GM13977 (cell line): ENCODE results near the gene CBX6.

ENCODE experiments used
- DNase-seq: peaks from one replicate; pipeline ENCODE4 v3.0.0; 2012; ENCODE audit warnings: low spot score
- CTCF ChIP-seq: IDR thresholded peaks from 2 replicates; pipeline ENCODE4 v1.5.1; 2012; ENCODE audit warnings: mild to moderate bottlenecking, control low read depth; ENCODE audit not compliant: insufficient read depth; ENCODE audit errors: extremely low read depth, missing control alignments
- in situ Hi-C: fragments of 300-500 bp; cut with MboI; formaldehyde crosslinking; loops from one replicate; pipeline ENCODE4 v1.12.0; 2022; ENCODE audit warnings: low sequenced_read_pairs, low pct_unique_long_range_greater_than_20kb, mixed read lengths, inconsistent platforms; ENCODE audit not compliant: unreplicated experiment

CBX6 gene

GRCh38 chr22:38828616-38829205 is 43.3 kb downstream of the CBX6 start:
- no peak for TF ChIP-seq CTCF
- DNase-seq: no peak

GRCh38 chr22:38828191-38828590 is 43.8 kb downstream of the CBX6 start:
- in situ Hi-C loops: no loop called here
- no peak for DNase-seq
- TF ChIP-seq CTCF: no peak

More at GRCh38 chr22:38828616-38829205, 43.3 kb downstream of the CBX6 start:
- in situ Hi-C loops: no loop called here

GRCh38 chr22:38827510-38827909 is 44.5 kb downstream of the CBX6 start:
- in situ Hi-C loops: no loop called here
- no peak for TF ChIP-seq CTCF
- no peak for DNase-seq

- no peak for DNase-seq
- in situ Hi-C loops: no loop called here
- no peak for TF ChIP-seq CTCF
These were observed 45.2 kb downstream of the CBX6 start for GRCh38 chr22:38826801-38827200.

- in situ Hi-C loops: no loop called here
- TF ChIP-seq CTCF: no peak
- DNase-seq: no peak
These were observed 45.6 kb downstream of the CBX6 start for GRCh38 chr22:38826386-38826785.

- peak; percentile 77 for DNase-seq
- in situ Hi-C loops: no loop called here
- TF ChIP-seq CTCF: peak; percentile 24
These were observed 47.4 kb downstream of the CBX6 start for GRCh38 chr22:38824585-38824984.
